GM21423 (cell line): Measurements from ENCODE around the gene TRIM73.
"Not testable (repeated sequence)": the region's sequence is repeated elsewhere in the genome, so short reads cannot be mapped to it uniquely, and the experiment has no call there.

ENCODE experiments used
- ATAC-seq: cut with Tn5 transposase; IDR thresholded peaks from one replicate; pipeline ENCODE4 v1.9.1; 2021; ENCODE audit warnings: mild to moderate bottlenecking, moderate library complexity; ENCODE audit not compliant: unreplicated experiment

Gene TRIM73

GRCh38 chr7:75395329-75395728, at the start of gene TRIM73:
Gene TRIM73 (plus strand): TSS chr7:75395629. CDS start chr7:75398934, 3,305 bp downstream.
- not testable (repeated sequence) for ATAC-seq

- ATAC-seq, result peak; percentile 58
These were observed 36.5 kb upstream of the TRIM73 start for GRCh38 chr7:75358671-75359541.

- peak; percentile 54 for ATAC-seq
These were observed 35.9 kb upstream of the TRIM73 start for GRCh38 chr7:75359542-75359848.

GRCh38 chr7:75364079-75364478, 31.4 kb upstream of the TRIM73 start:
- ATAC-seq, result not testable (repeated sequence)

GRCh38 chr7:75366643-75367042, 28.8 kb upstream of the TRIM73 start:
- not testable (repeated sequence) for ATAC-seq

GRCh38 chr7:75367313-75367712, 28.1 kb upstream of the TRIM73 start:
- not testable (repeated sequence) for ATAC-seq

GRCh38 chr7:75374144-75374518, 21.3 kb upstream of the TRIM73 start:
- ATAC-seq, result not testable (repeated sequence)

- not testable (repeated sequence) for ATAC-seq
These were observed 20.7 kb upstream of the TRIM73 start for GRCh38 chr7:75374519-75375317.

GRCh38 chr7:75393194-75393593, 2.2 kb upstream of the TRIM73 start:
- not testable (repeated sequence) for ATAC-seq

- ATAC-seq, result not testable (repeated sequence)
These were observed 2.4 kb downstream of the TRIM73 start for GRCh38 chr7:75397865-75398264.

- not testable (repeated sequence) for ATAC-seq
These were observed 3.6 kb downstream of the TRIM73 start for GRCh38 chr7:75398771-75399700.

- ATAC-seq, result not testable (repeated sequence)
These were observed 5.1 kb downstream of the TRIM73 start for GRCh38 chr7:75400575-75400974.

- ATAC-seq, result not testable (repeated sequence)
These were observed 8.3 kb downstream of the TRIM73 start for GRCh38 chr7:75403455-75404443.

GRCh38 chr7:75404663-75405062, 9.2 kb downstream of the TRIM73 start:
- ATAC-seq, result not testable (repeated sequence)

GRCh38 chr7:75409880-75410822, 14.7 kb downstream of the TRIM73 start:
- peak; percentile 91 for ATAC-seq

- ATAC-seq, result peak; percentile 10
These were observed 15.4 kb downstream of the TRIM73 start for GRCh38 chr7:75410823-75411173.

GRCh38 chr7:75414204-75414603, 18.8 kb downstream of the TRIM73 start:
- ATAC-seq, result not testable (repeated sequence)

GRCh38 chr7:75414708-75415427, 19.4 kb downstream of the TRIM73 start:
- not testable (repeated sequence) for ATAC-seq
